Loucy (cell line): ENCODE results near the gene PSMB3.

ENCODE experiments used
- CTCF ChIP-seq: fragments of 200-600 bp; sonication (generic); conservative IDR thresholded peaks from 2 replicates; pipeline ENCODE4 v1.5.1; 2014; ENCODE audit warnings: mild to moderate bottlenecking, antibody characterized with exemption, low read length
- EZH2phosphoT487 ChIP-seq: fragments of 200-600 bp; IDR thresholded peaks from 2 replicates; pipeline ENCODE4 v1.6.1; 2018; ENCODE audit warnings: antibody characterized with exemption, mild to moderate bottlenecking, moderate library complexity, borderline replicate concordance

- TF ChIP-seq EZH2phosphoT487 (no peak), CTCF (no peak)
Observed at GRCh38 chr17:38715216-38715943, 37.2 kb upstream of the PSMB3 start.
